ENCODE measurements around the gene RASAL2.

DNA sequence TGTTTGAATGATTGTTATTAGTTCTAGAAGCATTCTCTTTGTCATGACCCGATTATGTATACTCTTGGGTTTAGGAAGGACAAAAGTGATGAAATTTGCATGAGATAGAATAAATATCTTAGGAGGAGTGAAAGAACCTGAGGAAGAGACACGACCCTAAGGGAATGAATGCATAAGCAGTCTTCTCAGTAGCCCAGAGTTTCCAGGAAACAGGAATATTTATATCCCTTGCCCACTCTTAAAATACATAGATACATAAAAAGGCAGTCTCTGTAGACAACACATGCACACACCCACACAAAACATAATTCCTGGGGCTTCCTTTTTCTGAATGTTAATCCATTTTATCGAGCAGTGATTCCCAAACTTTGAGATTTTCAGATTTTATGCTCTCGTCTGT, 383.5 kb downstream of the RASAL2 start:
- TF ChIP-seq, protein P1, sequence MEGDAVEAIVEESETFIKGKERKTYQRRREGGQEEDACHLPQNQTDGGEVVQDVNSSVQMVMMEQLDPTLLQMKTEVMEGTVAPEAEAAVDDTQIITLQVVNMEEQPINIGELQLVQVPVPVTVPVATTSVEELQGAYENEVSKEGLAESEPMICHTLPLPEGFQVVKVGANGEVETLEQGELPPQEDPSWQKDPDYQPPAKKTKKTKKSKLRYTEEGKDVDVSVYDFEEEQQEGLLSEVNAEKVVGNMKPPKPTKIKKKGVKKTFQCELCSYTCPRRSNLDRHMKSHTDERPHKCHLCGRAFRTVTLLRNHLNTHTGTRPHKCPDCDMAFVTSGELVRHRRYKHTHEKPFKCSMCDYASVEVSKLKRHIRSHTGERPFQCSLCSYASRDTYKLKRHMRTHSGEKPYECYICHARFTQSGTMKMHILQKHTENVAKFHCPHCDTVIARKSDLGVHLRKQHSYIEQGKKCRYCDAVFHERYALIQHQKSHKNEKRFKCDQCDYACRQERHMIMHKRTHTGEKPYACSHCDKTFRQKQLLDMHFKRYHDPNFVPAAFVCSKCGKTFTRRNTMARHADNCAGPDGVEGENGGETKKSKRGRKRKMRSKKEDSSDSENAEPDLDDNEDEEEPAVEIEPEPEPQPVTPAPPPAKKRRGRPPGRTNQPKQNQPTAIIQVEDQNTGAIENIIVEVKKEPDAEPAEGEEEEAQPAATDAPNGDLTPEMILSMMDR (IDR thresholded peaks at IDR 0.05; ENCODE audit: insufficient read depth, low read length, poor library complexity, severe bottlenecking) = no peak
- no peak for TF ChIP-seq EZH2phosphoT487 (conservative IDR thresholded peaks at IDR 0.05; ENCODE audit: low read length)
